HG02623 (cell line): ENCODE data around the gene SERPINA12.

Experiments used
- ATAC-seq: cut with Tn5 transposase; IDR thresholded peaks from one replicate; pipeline ENCODE4 v1.9.1; 2021; ENCODE audit warnings: moderate library complexity; ENCODE audit not compliant: unreplicated experiment

Gene SERPINA12

GRCh38 chr14:94509356-94509755, at the start of gene SERPINA12:
Gene SERPINA12, minus strand, starts transcription at chr14:94509469. Its CDS starts 11,072 bp downstream, at chr14:94498397.
- ATAC-seq: no peak

- no peak for ATAC-seq
These were observed 49.6 kb upstream of the SERPINA12 start for GRCh38 chr14:94558842-94559241.

- no peak for ATAC-seq
These were observed 48.1 kb upstream of the SERPINA12 start for GRCh38 chr14:94557327-94557726.

- no peak for ATAC-seq
These were observed 46.7 kb upstream of the SERPINA12 start for GRCh38 chr14:94555991-94556390.

- ATAC-seq: no peak
These were observed 40.8 kb upstream of the SERPINA12 start for GRCh38 chr14:94550041-94550440.

GRCh38 chr14:94548999-94549985, 40.0 kb upstream of the SERPINA12 start:
- ATAC-seq: no peak

GRCh38 chr14:94548131-94548998, 39.1 kb upstream of the SERPINA12 start:
- ATAC-seq: no peak

- no peak for ATAC-seq
These were observed 38.5 kb upstream of the SERPINA12 start for GRCh38 chr14:94547726-94548125.

GRCh38 chr14:94547151-94547680, 37.9 kb upstream of the SERPINA12 start:
- ATAC-seq: no peak

- no peak for ATAC-seq
These were observed 36.0 kb upstream of the SERPINA12 start for GRCh38 chr14:94545131-94545841.

- ATAC-seq: no peak
These were observed 35.5 kb upstream of the SERPINA12 start for GRCh38 chr14:94544726-94545125.

- ATAC-seq: no peak
These were observed 34.3 kb upstream of the SERPINA12 start for GRCh38 chr14:94543449-94544124.

- no peak for ATAC-seq
These were observed 33.7 kb upstream of the SERPINA12 start for GRCh38 chr14:94542811-94543440.

- no peak for ATAC-seq
These were observed 33.0 kb upstream of the SERPINA12 start for GRCh38 chr14:94542111-94542810.

- ATAC-seq: no peak
These were observed 32.1 kb upstream of the SERPINA12 start for GRCh38 chr14:94541234-94541975.

- no peak for ATAC-seq
These were observed 30.9 kb upstream of the SERPINA12 start for GRCh38 chr14:94540031-94540794.

GRCh38 chr14:94539181-94539580, 29.9 kb upstream of the SERPINA12 start:
- no peak for ATAC-seq
